Heart left ventricle (tissue), 16 donors: Measurements from ENCODE around the gene GRM7. TPM values are rescaled to one million over a fixed set of nuclear protein-coding genes. Genes with fewer than 3 reads are reported as not detected.

Source experiments
- ATAC-seq, 4 donors: fragments of 200-7000 bp; cut with Tn5 transposase; one replicate each; pipeline ENCODE4 v1.9.1; 2020 to 2022; ENCODE audit warnings: moderate library complexity in 4 of 4, mild to moderate bottlenecking in 3 of 4, moderate number of reproducible peaks in 1 of 4
- DNase-seq, 5 donors: peaks; one replicate each; pipeline ENCODE4 v3.0.0-alpha.2; 2020
- H3K27ac ChIP-seq, 12 donors: fragments of 200-600 bp; sonication (generic) in 4 of 12; one replicate each; pipeline versions ENCODE4 v1.5.0 to v1.8.0; 2016 to 2022; ENCODE audit warnings: mild to moderate bottlenecking in 2 of 12
- H3K27me3 ChIP-seq, 9 donors: fragments of 200-600 bp; sonication (generic) in 2 of 9; one replicate each; pipeline versions ENCODE4 v1.5.1 to v1.8.0; 2016 to 2022; ENCODE audit warnings: mild to moderate bottlenecking in 3 of 9
- H3K36me3 ChIP-seq, 9 donors: fragments of 200-600 bp; sonication (generic) in 2 of 9; one replicate each; pipeline versions ENCODE4 v1.5.0 to v1.8.0; 2018 to 2022; ENCODE audit warnings: mild to moderate bottlenecking in 2 of 9
- H3K4me1 ChIP-seq, 12 donors: fragments of 200-600 bp; sonication (generic) in 4 of 12; one replicate each; pipeline versions ENCODE4 v1.5.0 to v1.8.0; 2016 to 2022; ENCODE audit warnings: mild to moderate bottlenecking in 3 of 12
- H3K4me3 ChIP-seq, 12 donors: fragments of 200-600 bp; sonication (generic) in 4 of 12; one replicate each; pipeline versions ENCODE4 v1.5.0 to v1.8.0; 2017 to 2022; ENCODE audit warnings: mild to moderate bottlenecking in 9 of 12, moderate library complexity in 4 of 12
- H3K9me3 ChIP-seq, 12 donors: fragments of 200-600 bp; sonication (generic) in 4 of 12; one replicate each; pipeline versions ENCODE4 v1.5.0 to v1.8.0; 2016 to 2022; ENCODE audit warnings: mild to moderate bottlenecking in 1 of 12
- CTCF ChIP-seq, 12 donors: fragments of 200-600 bp; sonication (generic) in 4 of 12; IDR thresholded peaks; one replicate each; pipeline versions ENCODE4 v1.5.0 to v1.8.0; 2018 to 2022; ENCODE audit warnings: antibody characterized with exemption in 12 of 12, mild to moderate bottlenecking in 5 of 12
- POLR2A ChIP-seq, 2 donors: fragments of 450-650 bp; IDR thresholded peaks; one replicate each; pipeline ENCODE4 v1.6.1; 2017; ENCODE audit warnings: antibody characterized with exemption in 2 of 2, mild to moderate bottlenecking in 2 of 2, moderate library complexity in 2 of 2
- WGBS, 4 donors: extraction: QIAGEN DNeasy Blood & Tissue Kit in 2 of 4; methylation state at CpG; one replicate each; pipeline versions ENCODE4 v1.1.5 to v1.1.7; 2013 to 2018; 5-methylcytosine and 5-hydroxymethylcytosine counted together
- intact Hi-C, 10 donors: fragments of 100-400 bp; cut with DNase I; formaldehyde crosslinking; loops; one replicate each; pipeline versions ENCODE4 v1.11.1 to v1.14.2; 2022
- polyA plus RNA-seq, 2 donors: library from polyadenylated mRNA; stranded (reverse); fragments of 200-250 nt; gene quantifications; one replicate each; pipeline ENCODE4 v1.2.3, GENCODE V29; 2013
- total RNA-seq, 9 donors: library from RNA; depleted of rRNA in 2 of 9; stranded (reverse); fragments of >200 nt in 2 of 9; fragmentation: NEBNext Ultra II Directional in 3 of 9; extraction: Animal tissue kit (Norgen Biotek cat#: 25700) in 3 of 9; gene quantifications; one replicate each; pipeline versions ENCODE4 v1.1.0 to v1.2.4, GENCODE V29; 2016 to 2023
- donor health status: ischemic (EF 13 %, LVEDD 7.1; RV severe dilation, severe dysfunction).
- donor health status: healthy with polysubstance abuse.
- donor health status: DM: no; HTN: yes; CAD: no.
- donor health status: DM: no; HTN: no; CAD: no.
- donor health status: ischemic (EF 25% LVEDD 6.9; RV normal size, moderate dysfunction).
- donor health status: ischemic (EF 25% LVEDD 5.7; RV mildly dilated, moderate dysfunction).
- donor health status: healthy.
- donor health status: DM: yes; HTN: yes; CAD: no.
- donor health status: ischemic (EF 35%, LVEDD 5.7; RV mildly dilated, moderate dysfunction).
- donor health status: nonischemic (EF 11% LVEDD 7.7; RV severe dilation, severe dysfunction).
- donor health status: DM: yes; HTN: yes; CAD: no.
- donor health status: PGD.
- donor health status: ischemic (EF 29% LVEDD 5.4; RV normal size, mild dysfunction).
- donor health status: nonischemic (EF 23%, LVEDD 6.1; RV moderate dilation, normal function).

GRM7 gene
- total and polyA plus RNA-seq, 11 donors, result not detected

DNA sequence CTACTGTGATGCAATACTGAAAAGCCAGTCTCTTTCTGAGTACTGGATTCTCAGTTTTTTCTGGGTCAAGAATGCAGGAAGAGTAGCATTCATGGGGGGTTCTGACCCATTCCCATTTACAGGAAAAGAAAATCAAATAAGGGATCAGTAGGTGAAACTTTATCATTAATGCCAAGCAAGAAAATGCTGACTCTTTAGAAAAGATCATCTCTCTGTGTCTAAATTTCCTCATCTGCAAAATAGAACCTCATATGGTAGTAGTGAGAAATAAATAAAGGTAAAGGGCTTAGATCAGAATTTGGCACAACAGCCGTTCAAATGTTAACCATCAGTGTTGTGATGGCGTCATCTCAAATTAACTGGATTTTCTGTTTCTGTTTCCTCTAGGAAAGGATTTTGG lies 833.1 kb downstream of the GRM7 start:
- no peak for TF ChIP-seq CTCF (IDR thresholded peaks at IDR 0.05)
- no peak for TF ChIP-seq POLR2A (IDR thresholded peaks at IDR 0.05)
- no peaks in the 10 kb centered on the region for H3K9me3 ChIP-seq
- intact Hi-C loops, result no loop called here
- 90 to 96% (median 91%) methylated on average over 2 of the region's 2 CpGs for WGBS, 4 donors
- H3K4me1 ChIP-seq, result peaks cover 0 to 10% (median 0%) of the 10 kb centered on the region in 12 donors
- DNase-seq (no peak), ATAC-seq (no peak)
- no peak overlapping the region for H3K4me3 ChIP-seq
- H3K27ac ChIP-seq, result no peak overlapping the region
- no peaks in the 10 kb centered on the region for H3K36me3 ChIP-seq
- no peaks in the 10 kb centered on the region for H3K27me3 ChIP-seq

DNA sequence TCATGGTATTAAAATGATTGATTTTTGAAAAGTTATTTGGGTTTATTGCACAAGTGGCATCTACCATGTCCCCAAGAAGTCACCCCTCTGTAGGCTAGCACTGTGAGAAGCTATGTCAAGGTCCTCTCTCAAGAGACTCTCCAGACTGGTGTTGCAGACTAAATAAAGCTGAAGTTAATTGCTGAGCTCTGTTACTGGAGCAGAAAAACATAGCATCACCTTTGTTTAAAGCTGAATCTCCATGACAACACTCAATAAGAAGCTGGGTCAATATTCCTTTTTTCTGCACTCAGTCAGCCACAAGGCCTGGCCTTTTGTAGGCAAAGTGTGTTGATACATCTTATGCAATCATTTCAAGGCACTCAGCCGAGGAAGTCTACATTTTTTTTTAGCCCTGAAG lies 834.1 kb downstream of the GRM7 start:
- no peaks in the 10 kb centered on the region for H3K9me3 ChIP-seq
- H3K36me3 ChIP-seq, result no peaks in the 10 kb centered on the region
- intact Hi-C loops, result no loop called here
- H3K27ac ChIP-seq, result no peak overlapping the region
- DNase-seq (no peak), ATAC-seq (no peak)
- TF ChIP-seq POLR2A (IDR thresholded peaks at IDR 0.05) (no peak), CTCF (IDR thresholded peaks at IDR 0.05) (no peak)
- no peaks in the 10 kb centered on the region for H3K27me3 ChIP-seq
- H3K4me3 ChIP-seq, result no peak overlapping the region
- WGBS, 4 donors, result 62 to 75% (median 68%) methylated on average over 1 of the region's 1 CpG
- H3K4me1 ChIP-seq, result peaks cover 0 to 10% (median 0%) of the 10 kb centered on the region in 12 donors

- no peak overlapping the region for H3K27ac ChIP-seq
- WGBS, 4 donors, result 81 to 89% (median 83%) methylated on average over 2 of the region's 2 CpGs
- ATAC-seq, result no peak
- H3K9me3 ChIP-seq, result no peaks in the 10 kb centered on the region
- no peak overlapping the region for H3K4me3 ChIP-seq
- no peaks in the 10 kb centered on the region for H3K36me3 ChIP-seq
- no peaks in the 10 kb centered on the region for H3K27me3 ChIP-seq
- DNase-seq, result no peak
- peaks cover 0 to 10% (median 0%) of the 10 kb centered on the region in 12 donors for H3K4me1 ChIP-seq
- intact Hi-C loops, result no loop called here
- TF ChIP-seq POLR2A (IDR thresholded peaks at IDR 0.05) (no peak), CTCF (IDR thresholded peaks at IDR 0.05) (no peak)
Measured at GRCh38 chr3:7696320-7696719, 835.4 kb downstream of the GRM7 start.

DNA sequence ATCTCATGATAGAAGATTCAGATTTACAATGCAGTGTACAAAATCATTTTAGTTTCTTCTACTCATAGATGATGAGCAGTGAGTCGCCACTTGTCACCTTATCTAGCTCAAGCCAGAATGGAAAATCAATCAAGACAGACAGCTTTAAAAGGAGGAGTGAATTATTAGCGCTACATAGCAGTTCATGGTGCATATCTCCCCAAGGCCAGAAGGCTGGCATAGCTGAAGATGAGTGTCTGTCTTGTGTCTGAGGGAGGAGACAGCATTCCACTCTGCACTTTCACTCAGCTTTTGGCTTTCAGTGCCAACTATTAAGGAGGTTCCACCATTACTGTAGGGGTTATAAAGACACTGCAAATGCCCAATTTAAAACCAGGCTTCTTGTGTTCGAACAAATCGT lies 836.6 kb downstream of the GRM7 start:
- no peak overlapping the region for H3K4me3 ChIP-seq
- intact Hi-C loops, result no loop called here
- H3K27ac ChIP-seq, result no peak overlapping the region
- 53 to 55% (median 55%) methylated on average over 4 of the region's 4 CpGs for WGBS, 4 donors
- ATAC-seq (no peak), DNase-seq (no peak)
- H3K9me3 ChIP-seq, result no peaks in the 10 kb centered on the region
- no peaks in the 10 kb centered on the region for H3K36me3 ChIP-seq
- TF ChIP-seq CTCF (IDR thresholded peaks at IDR 0.05) (no peak), POLR2A (IDR thresholded peaks at IDR 0.05) (no peak)
- peaks cover 0 to 10% (median 0%) of the 10 kb centered on the region in 12 donors for H3K4me1 ChIP-seq
- no peaks in the 10 kb centered on the region for H3K27me3 ChIP-seq
